Left hindlimb (tissue), 1 donor: ENCODE measurements around the gene ELAVL2.

Experiments used
- DNase-seq: peaks from one replicate; pipeline ENCODE4 v3.0.0-alpha.2; 2018

ELAVL2 gene

GRCh38 chr9:23658376-23659258, 167.4 kb downstream of the ELAVL2 start:
- no peak for DNase-seq

- DNase-seq: no peak
Measured at GRCh38 chr9:23651051-23651450, 175.0 kb downstream of the ELAVL2 start.

GRCh38 chr9:23648651-23649050, 177.4 kb downstream of the ELAVL2 start:
- no peak for DNase-seq

- DNase-seq: no peak
Measured at GRCh38 chr9:23644896-23645295, 181.1 kb downstream of the ELAVL2 start.

- no peak for DNase-seq
Measured at GRCh38 chr9:23644326-23644725, 181.7 kb downstream of the ELAVL2 start.

GRCh38 chr9:23643656-23644258, 182.3 kb downstream of the ELAVL2 start:
- DNase-seq: no peak
